Stimulated activated CD4-positive, alpha-beta T cell treated with anti-CD3 and anti-CD28 coated beads, TNF-alpha, amount 100 ng/mL, for 24 hours (primary cell): ENCODE measurements around the gene NEMP2.

Experiments used
- DNase-seq, 3 experiments: peaks; one replicate each; pipeline ENCODE4 v3.0.0-alpha.2; 2020; ENCODE audit warnings: low read depth in 3 of 3

The NEMP2 gene

DNA sequence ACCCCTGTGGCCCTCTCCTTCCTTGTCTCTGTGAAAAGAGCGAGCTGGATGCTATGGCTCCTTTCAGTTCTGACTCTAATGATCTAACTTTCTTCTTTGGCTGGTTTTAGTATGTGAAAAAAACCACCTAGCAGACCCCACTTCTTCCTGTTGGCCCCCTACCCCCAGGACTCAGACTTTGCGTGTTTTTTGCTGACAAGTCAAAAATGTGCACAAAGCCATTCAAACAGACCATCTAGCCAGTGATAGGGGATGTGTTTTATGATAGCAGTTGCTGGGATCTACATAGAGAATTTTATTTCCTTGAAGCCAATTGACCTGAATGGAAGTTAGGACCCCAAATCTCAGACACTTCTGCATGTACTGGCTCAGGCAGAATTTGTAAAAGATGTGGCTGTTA lies 77.3 kb downstream of the NEMP2 start:
- no peak for DNase-seq

DNA sequence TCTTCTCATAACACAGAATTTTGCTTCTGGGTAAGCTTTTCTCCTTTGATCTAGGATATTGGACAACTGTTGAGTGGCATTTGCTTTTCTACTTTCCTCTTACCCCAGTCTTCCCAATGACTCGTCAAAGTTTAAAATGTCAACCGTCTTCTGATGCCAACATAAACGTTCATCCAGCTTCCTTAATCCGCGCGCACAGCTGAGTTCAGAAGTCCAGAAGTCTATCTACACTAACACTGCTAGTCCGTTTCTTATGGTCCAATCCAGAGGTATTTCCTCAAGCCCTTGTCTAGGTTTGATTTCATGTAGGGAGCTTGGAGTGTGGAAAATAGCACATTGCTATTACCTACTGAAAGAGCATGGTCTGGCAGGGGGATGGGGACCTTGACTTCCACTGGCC lies 77.7 kb downstream of the NEMP2 start:
- DNase-seq, result no peak

DNA sequence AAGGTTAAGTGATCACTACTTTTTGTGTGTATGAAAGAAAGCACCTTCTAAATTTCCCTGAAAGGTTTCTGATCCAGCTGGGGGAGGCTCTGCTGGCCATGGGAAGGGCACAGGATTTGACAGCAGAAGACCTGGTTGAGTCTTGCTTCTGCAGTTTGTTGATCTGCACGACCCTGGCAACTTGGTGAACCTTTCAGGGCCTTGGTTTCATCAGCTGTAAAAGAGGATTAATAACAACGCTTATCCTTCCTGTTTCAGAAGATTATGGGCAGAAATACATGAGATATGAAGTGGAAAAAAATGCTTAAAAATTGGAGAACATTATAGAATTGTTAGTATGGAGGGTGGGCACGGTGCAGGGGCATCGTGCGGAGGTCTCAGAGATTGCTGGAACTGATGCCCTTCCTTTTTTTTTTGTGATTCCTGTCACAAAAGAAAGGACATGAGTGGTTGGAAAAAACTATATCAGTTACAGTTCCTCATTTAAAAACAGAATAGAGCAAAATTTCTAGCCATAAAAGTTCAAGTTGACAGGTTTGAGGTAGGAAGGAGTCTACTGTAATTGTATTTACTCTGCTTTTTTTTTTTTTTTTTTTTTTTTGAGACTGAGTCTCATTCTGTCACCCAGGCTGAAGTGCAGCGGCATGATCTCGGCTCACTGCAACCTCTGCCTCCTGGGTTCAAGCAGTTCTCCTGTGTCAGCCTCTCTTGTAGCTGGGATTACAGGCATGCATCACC lies 79.0 kb downstream of the NEMP2 start:
- DNase-seq, result no peak

DNA sequence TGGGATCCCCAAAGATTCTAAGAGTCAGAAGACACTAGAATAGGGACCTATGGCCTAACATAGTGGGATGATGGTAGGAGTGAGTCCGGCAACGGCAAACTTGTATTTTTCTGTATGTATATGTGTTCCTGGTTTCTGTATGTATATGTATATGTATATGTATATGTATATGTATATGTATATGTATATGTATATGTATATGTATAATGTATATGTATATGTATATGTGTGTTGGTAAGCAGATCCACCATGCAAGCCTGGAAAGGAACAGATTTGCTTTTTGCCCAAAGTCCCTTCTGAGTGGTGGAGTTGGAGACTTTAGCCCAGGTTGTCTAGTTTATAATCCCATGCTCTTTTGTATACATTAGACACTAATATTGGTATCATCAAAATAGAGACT lies 79.7 kb downstream of the NEMP2 start:
- no peak for DNase-seq
